Omental fat pad (tissue), 4 donors: ENCODE results near the gene MIOS. TPM values are rescaled to one million over a fixed set of nuclear protein-coding genes. Genes with fewer than 3 reads are reported as not detected.

Experiments used
- ATAC-seq: fragments of 150-250 bp; one replicate; pipeline ENCODE4 v1.9.1; 2016; ENCODE audit warnings: mild to moderate bottlenecking, moderate library complexity; ENCODE audit not compliant: low FRiP score
- DNase-seq: peaks from one replicate; pipeline ENCODE4 v3.0.0-alpha.2; 2019; ENCODE audit warnings: low spot score
- total RNA-seq, 4 donors: library from RNA; depleted of rRNA; stranded (reverse); fragments of >200 nt; gene quantifications; one replicate each; pipeline ENCODE4 v1.1.0, GENCODE V29; 2016
- TF ChIP-seq, protein P1 (sequence below), 3 donors: fragments of 450-650 bp; IDR thresholded peaks; one replicate each; pipeline ENCODE4 v1.5.1; 2016 to 2017; ENCODE audit warnings: antibody characterized with exemption in 3 of 3, mild to moderate bottlenecking in 3 of 3, moderate library complexity in 2 of 3

The MIOS gene
- total RNA-seq, 4 donors from 2014 or later: 28.4 to 61.7 (median 41.5) TPM

DNA sequence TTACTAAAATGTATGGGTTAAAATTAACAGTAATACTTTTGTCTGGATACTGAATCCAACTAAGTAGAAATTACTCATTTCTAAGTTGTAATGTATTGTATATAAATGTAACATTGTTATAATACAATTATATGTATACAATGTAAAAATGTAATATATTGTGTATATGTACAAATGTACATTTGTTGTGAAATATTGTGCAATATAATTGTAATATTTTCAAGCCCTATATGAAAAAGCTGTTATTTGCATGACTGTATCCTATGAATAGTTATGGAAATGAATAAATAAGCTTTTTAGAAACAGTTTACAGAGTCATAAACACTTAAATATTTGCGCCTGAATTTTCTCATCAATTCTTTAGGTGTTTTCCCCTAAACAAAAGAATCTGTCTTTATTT lies 53.6 kb downstream of the MIOS start:
- TF ChIP-seq, protein P1, sequence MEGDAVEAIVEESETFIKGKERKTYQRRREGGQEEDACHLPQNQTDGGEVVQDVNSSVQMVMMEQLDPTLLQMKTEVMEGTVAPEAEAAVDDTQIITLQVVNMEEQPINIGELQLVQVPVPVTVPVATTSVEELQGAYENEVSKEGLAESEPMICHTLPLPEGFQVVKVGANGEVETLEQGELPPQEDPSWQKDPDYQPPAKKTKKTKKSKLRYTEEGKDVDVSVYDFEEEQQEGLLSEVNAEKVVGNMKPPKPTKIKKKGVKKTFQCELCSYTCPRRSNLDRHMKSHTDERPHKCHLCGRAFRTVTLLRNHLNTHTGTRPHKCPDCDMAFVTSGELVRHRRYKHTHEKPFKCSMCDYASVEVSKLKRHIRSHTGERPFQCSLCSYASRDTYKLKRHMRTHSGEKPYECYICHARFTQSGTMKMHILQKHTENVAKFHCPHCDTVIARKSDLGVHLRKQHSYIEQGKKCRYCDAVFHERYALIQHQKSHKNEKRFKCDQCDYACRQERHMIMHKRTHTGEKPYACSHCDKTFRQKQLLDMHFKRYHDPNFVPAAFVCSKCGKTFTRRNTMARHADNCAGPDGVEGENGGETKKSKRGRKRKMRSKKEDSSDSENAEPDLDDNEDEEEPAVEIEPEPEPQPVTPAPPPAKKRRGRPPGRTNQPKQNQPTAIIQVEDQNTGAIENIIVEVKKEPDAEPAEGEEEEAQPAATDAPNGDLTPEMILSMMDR (IDR thresholded peaks at IDR 0.05): no peak
- ATAC-seq (no peak), DNase-seq (no peak)

DNA sequence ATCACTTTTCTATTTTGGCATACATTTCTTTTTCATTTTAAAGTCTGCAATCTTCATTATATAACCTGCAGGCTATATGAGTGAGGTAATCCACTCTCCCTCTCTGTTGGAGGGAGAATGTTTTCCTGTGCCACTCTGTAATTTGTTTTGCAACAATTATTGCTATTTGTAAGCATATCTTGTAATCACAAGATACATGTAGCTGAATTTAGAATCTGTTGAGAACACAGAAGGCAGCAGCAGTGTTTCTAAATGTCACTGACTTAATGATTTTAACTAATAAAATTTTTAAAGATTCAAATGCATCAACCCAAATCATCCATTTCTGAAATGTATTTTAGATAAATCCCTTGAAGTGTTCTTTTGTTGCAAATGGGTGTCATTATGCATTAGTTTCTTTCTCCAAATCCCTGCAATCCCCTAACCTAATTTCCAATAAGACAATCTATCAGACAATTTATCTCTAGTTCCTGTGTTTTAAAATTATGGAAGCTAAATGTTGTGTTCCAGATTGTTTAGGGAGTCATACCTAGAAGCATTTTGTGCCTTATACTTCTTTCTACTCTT lies 54.0 kb downstream of the MIOS start:
- DNase-seq (no peak), ATAC-seq (no peak)
- TF ChIP-seq, protein P1 (IDR thresholded peaks at IDR 0.05): no peak

- DNase-seq (no peak), ATAC-seq (no peak)
- TF ChIP-seq, protein P1 (IDR thresholded peaks at IDR 0.05): no peak
Observed at GRCh38 chr7:7628476-7628875, 61.8 kb downstream of the MIOS start.

DNA sequence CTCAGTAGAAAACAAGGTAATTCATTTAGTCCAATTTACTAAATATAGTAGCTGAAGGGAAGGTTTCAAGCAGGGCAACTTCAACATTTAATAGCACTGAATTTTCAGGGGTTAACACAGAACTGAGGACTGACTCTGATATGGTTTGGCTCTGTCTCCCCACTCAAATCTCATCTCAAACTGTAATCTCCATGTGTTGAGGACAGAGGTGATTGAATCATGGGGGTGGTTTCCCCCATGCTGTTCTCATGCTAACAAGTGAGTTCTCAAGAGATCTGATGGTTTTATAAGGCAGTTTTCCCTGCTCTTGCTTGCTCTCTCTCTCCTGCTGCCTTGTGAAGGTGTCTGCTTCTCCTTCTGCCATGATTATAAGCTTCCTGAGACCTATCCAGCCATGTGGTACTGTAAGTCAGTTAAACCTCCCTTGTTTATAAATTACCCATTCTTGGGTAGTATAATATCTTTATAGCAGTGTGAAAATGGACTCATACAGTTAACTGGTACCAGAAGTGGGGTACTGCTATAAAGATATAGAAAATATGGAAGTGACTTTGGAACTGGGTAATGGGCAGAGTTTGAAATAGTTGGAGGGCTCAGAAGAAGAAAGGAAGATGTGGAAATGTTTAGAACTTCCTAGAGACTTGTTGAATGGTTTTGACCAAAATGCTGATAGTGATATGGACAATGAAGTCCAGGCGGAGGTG lies 64.1 kb downstream of the MIOS start:
- TF ChIP-seq, protein P1 (IDR thresholded peaks at IDR 0.05): no peak
- DNase-seq: no peak
- ATAC-seq: no peak

- TF ChIP-seq, protein P1 (IDR thresholded peaks at IDR 0.05): no peak
- DNase-seq: no peak
- no peak for ATAC-seq
Observed at GRCh38 chr7:7639421-7639820, 72.7 kb downstream of the MIOS start.

- TF ChIP-seq, protein P1 (IDR thresholded peaks at IDR 0.05): no peak
- ATAC-seq (no peak), DNase-seq (no peak)
Observed at GRCh38 chr7:7639847-7640220, 73.2 kb downstream of the MIOS start.
